Type B pancreatic cell (in vitro differentiated cells): ENCODE results near the gene RAD51B. TPM values are rescaled to one million over a fixed set of nuclear protein-coding genes. Genes with fewer than 3 reads are reported as not detected.

Source experiments
- DNase-seq: peaks from one replicate; pipeline ENCODE4 v3.0.0; 2021; ENCODE audit warnings: mixed read lengths; ENCODE audit not compliant: unreplicated experiment; ENCODE audit errors: extremely low spot score
- H3K27ac Mint-ChIP-seq: 2 replicates; pipeline ENCODE4 v1.8.0; 2021; ENCODE audit warnings: mild to moderate bottlenecking, mixed read lengths
- H3K27me3 Mint-ChIP-seq: 2 replicates; pipeline ENCODE4 v1.8.0; 2021; ENCODE audit warnings: mixed read lengths
- H3K36me3 Mint-ChIP-seq: 2 replicates; pipeline ENCODE4 v1.8.0; 2021; ENCODE audit warnings: mixed read lengths
- H3K4me1 Mint-ChIP-seq: one replicate; pipeline ENCODE4 v1.8.0; 2021; ENCODE audit warnings: mixed read lengths; ENCODE audit not compliant: unreplicated experiment
- H3K4me3 Mint-ChIP-seq: 2 replicates; pipeline ENCODE4 v1.8.0; 2021; ENCODE audit warnings: mild to moderate bottlenecking, mixed read lengths
- H3K9me3 Mint-ChIP-seq: 2 replicates; pipeline ENCODE4 v1.8.0; 2021; ENCODE audit warnings: mixed read lengths
- CTCF ChIP-seq: fragments of 200-600 bp; sonication (generic); conservative IDR thresholded peaks from 2 replicates; pipeline ENCODE4 v1.5.0; 2021; ENCODE audit warnings: antibody characterized with exemption, mild to moderate bottlenecking
- total RNA-seq: library from RNA; stranded (reverse); gene quantifications from 2 replicates; pipeline ENCODE4 v1.2.1, GENCODE V29; 2021; ENCODE audit warnings: low replicate concordance

Gene RAD51B
- total RNA-seq, 1 donor from 2014 or later = 27.3 TPM

- Mint-ChIP-seq H3K9me3 (peaks cover 8% of the 10 kb centered on the region), H3K36me3 (no peaks in the 10 kb centered on the region), H3K4me3 (no peak overlapping the region), H3K27me3 (no peaks in the 10 kb centered on the region), H3K4me1 (peaks cover 36% of the 10 kb centered on the region), H3K27ac (no peak overlapping the region)
- no peak for DNase-seq
- no peak for TF ChIP-seq CTCF
These were observed 937.2 kb downstream of the RAD51B start for GRCh38 chr14:68756734-68757133.

GRCh38 chr14:68757618-68758081, 938.1 kb downstream of the RAD51B start:
- no peak overlapping the region for H3K4me3 Mint-ChIP-seq

GRCh38 chr14:68758301-68758700, 938.7 kb downstream of the RAD51B start:
- peaks cover 48% of the 10 kb centered on the region for H3K4me1 Mint-ChIP-seq
- no peaks in the 10 kb centered on the region for H3K27me3 Mint-ChIP-seq

More at GRCh38 chr14:68757618-68758081, 938.1 kb downstream of the RAD51B start:
- Mint-ChIP-seq H3K9me3 (peaks cover 8% of the 10 kb centered on the region), H3K36me3 (no peaks in the 10 kb centered on the region), H3K27me3 (no peaks in the 10 kb centered on the region), H3K27ac (no peak overlapping the region), H3K4me1 (peaks cover 42% of the 10 kb centered on the region)
- no peak for TF ChIP-seq CTCF
- no peak for DNase-seq

GRCh38 chr14:68759017-68759560, 939.5 kb downstream of the RAD51B start:
- DNase-seq = no peak
- H3K4me3 Mint-ChIP-seq = no peak overlapping the region
- no peak overlapping the region for H3K27ac Mint-ChIP-seq
- TF ChIP-seq CTCF = no peak
- H3K36me3 Mint-ChIP-seq = no peaks in the 10 kb centered on the region
- peaks cover 8% of the 10 kb centered on the region for H3K9me3 Mint-ChIP-seq
- H3K27me3 Mint-ChIP-seq = no peaks in the 10 kb centered on the region
- H3K4me1 Mint-ChIP-seq = peaks cover 54% of the 10 kb centered on the region

More at GRCh38 chr14:68758301-68758700, 938.7 kb downstream of the RAD51B start:
- Mint-ChIP-seq H3K4me3 (peak overlapping the region; percentile 5), H3K27ac (no peak overlapping the region), H3K36me3 (no peaks in the 10 kb centered on the region), H3K9me3 (peaks cover 8% of the 10 kb centered on the region)
- no peak for TF ChIP-seq CTCF
- DNase-seq = no peak

GRCh38 chr14:68759937-68760336, 940.4 kb downstream of the RAD51B start:
- no peak for TF ChIP-seq CTCF
- Mint-ChIP-seq H3K36me3 (no peaks in the 10 kb centered on the region), H3K4me3 (no peak overlapping the region), H3K9me3 (peaks cover 8% of the 10 kb centered on the region), H3K27ac (no peak overlapping the region), H3K27me3 (no peaks in the 10 kb centered on the region), H3K4me1 (peaks cover 54% of the 10 kb centered on the region)
- no peak for DNase-seq
